Cardiac fibroblast (primary cell): Measurements from ENCODE around the gene PIR.

Experiments used
- DNase-seq, 2 donors: peaks; one replicate each; pipeline versions ENCODE4 v3.0.0 to v3.0.0-alpha.2; 2010; ENCODE audit warnings: low read depth in 2 of 2
- H3K4me3 ChIP-seq, 2 donors: replicated peaks in 1 of 2; 1 replicate in 1 of 2; 2 replicates in 1 of 2; pipeline ENCODE4 v1.5.1; 2011; ENCODE audit warnings: low read depth in 2 of 2, low read length in 2 of 2, mild to moderate bottlenecking in 2 of 2, moderate library complexity in 1 of 2
- TF ChIP-seq, protein P1 (sequence below): IDR thresholded peaks from one replicate; pipeline ENCODE4 v1.5.1; 2011; ENCODE audit warnings: low read depth, mild to moderate bottlenecking, low read length, inconsistent platforms

Gene PIR

GRCh38 chrX:15451913-15452312 is 41.2 kb downstream of the PIR start:
- TF ChIP-seq, protein P1, sequence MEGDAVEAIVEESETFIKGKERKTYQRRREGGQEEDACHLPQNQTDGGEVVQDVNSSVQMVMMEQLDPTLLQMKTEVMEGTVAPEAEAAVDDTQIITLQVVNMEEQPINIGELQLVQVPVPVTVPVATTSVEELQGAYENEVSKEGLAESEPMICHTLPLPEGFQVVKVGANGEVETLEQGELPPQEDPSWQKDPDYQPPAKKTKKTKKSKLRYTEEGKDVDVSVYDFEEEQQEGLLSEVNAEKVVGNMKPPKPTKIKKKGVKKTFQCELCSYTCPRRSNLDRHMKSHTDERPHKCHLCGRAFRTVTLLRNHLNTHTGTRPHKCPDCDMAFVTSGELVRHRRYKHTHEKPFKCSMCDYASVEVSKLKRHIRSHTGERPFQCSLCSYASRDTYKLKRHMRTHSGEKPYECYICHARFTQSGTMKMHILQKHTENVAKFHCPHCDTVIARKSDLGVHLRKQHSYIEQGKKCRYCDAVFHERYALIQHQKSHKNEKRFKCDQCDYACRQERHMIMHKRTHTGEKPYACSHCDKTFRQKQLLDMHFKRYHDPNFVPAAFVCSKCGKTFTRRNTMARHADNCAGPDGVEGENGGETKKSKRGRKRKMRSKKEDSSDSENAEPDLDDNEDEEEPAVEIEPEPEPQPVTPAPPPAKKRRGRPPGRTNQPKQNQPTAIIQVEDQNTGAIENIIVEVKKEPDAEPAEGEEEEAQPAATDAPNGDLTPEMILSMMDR = no peak
- peak; percentile 36 to 62 for DNase-seq
- H3K4me3 ChIP-seq = no peak overlapping the region

- H3K4me3 ChIP-seq = no peak overlapping the region
- peak in 1 of 2 donors; percentile 30 for DNase-seq
- TF ChIP-seq, protein P1 = no peak
Measured at GRCh38 chrX:15448010-15448639, 45.0 kb downstream of the PIR start.

- no peak for DNase-seq
- TF ChIP-seq, protein P1 = no peak
- no peak overlapping the region for H3K4me3 ChIP-seq
Measured at GRCh38 chrX:15441464-15441863, 51.7 kb downstream of the PIR start.

DNA sequence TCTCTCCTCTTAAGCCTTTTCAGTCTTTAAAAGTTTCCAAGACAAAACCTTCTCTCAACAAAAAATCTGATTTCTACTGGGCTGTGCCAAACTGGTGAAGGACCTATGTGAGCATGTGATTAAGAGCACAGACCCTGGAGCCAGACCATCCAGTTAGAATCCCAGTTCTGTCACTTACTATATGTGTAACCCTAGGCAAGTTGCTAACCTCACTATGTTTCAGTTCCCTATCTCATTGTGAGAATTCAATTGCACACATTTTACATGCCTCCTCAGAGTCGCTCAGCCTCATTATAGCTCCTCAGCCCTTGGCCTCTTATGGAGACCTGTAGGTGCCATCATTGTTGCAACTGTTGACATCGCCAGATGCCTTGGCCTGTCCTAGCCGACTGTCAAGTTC is 54.8 kb downstream of the PIR start:
- DNase-seq = no peak
- TF ChIP-seq, protein P1 = no peak
- H3K4me3 ChIP-seq = no peak overlapping the region

- no peak overlapping the region for H3K4me3 ChIP-seq
- peak in 1 of 2 donors; percentile 32 for DNase-seq
- TF ChIP-seq, protein P1 = no peak
Measured at GRCh38 chrX:15437724-15438123, 55.4 kb downstream of the PIR start.

DNA sequence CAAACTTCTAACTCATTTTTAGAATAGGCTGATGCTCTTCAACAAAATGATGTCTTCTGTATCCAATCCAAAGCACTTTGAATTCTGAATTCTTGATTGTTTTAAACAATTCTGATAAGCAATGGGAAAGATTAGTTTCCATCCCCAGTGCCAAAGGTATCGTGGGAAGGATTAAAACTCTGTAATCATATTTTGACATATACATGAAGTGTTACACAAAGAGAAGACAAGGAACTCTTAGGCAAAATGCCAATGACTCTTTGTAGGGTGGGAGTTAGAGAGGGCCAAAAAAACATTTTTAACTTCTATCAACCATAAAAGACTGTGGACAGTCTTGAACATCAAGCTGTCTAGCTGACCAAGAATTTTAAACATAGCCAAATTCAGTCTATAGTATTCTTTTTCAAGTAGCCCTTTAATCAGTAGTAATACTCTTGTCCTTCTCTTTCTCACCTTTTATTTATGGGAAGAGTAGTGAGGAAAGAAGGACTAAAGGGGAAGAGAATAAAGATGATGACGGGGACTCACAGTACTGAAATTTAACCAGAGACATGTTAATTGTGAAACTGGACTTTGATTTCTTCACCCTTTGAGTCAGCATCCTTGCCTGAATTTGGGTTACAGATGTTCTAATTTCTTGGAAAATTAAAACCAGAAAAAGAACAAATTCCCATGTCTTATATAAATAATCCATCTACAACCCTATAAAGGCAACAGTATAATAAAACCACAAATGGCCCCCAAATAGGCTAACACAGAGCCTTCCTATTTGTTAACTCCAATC is 57.1 kb downstream of the PIR start:
- peak; percentile 10 to 19 for DNase-seq
- TF ChIP-seq, protein P1 = no peak
- no peak overlapping the region for H3K4me3 ChIP-seq
